Measurements from ENCODE around the gene ANKFN1.

Gene ANKFN1

DNA sequence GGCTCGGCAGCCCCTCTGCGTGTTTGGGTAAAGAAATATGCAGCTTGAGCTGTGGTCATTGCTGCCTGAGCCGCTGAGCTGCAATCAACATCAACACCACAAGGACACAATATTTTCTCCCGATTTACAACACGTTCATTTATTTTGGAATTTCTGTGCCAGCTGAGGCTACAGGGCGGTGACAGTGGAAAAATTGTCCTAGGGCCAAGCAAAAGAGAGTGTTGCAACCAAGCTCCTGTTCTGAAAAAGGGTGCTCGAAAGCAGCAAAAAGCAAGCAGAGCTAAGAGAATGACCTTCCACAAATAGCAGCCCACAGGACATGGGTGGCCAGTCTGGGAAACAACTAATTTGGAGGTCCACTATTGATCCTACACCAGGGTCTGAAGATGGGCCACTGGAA lies 404.8 kb downstream of the ANKFN1 start:
- TF ChIP-seq GATA3 (IDR thresholded peaks at IDR 0.05; ENCODE audit: low read depth, low read length) (no peak), GATA2 (IDR thresholded peaks at IDR 0.05; ENCODE audit: low read depth, low read length) (no peak)

Measured in SH-SY5Y (cell line).